HG02759 (cell line): Measurements from ENCODE around the gene BICD2.

Experiments
- ATAC-seq: cut with Tn5 transposase; IDR thresholded peaks from one replicate; pipeline ENCODE4 v1.9.1; 2021; ENCODE audit warnings: mild to moderate bottlenecking, moderate library complexity; ENCODE audit not compliant: unreplicated experiment

The BICD2 gene

DNA sequence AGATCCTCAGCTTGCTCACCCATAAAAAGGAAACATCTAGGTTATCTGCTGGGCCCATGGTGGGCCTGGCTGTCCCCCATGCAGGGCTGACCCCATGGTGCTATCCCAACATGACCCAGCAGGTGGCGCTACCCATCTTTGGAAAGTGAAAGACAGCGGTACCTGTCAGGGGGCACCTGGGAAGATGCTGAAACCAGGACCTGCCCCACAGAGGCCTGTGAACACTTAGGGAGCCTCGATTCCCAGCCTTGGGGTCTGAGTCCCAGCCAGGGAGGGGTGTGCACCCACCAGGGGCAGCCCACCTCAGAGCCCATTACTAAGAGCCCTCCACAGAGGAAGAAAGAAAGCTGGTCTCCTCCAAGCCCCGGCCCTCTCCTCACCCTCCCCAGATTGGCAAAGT lies 48.1 kb downstream of the BICD2 start:
- ATAC-seq, result peak; percentile 61

DNA sequence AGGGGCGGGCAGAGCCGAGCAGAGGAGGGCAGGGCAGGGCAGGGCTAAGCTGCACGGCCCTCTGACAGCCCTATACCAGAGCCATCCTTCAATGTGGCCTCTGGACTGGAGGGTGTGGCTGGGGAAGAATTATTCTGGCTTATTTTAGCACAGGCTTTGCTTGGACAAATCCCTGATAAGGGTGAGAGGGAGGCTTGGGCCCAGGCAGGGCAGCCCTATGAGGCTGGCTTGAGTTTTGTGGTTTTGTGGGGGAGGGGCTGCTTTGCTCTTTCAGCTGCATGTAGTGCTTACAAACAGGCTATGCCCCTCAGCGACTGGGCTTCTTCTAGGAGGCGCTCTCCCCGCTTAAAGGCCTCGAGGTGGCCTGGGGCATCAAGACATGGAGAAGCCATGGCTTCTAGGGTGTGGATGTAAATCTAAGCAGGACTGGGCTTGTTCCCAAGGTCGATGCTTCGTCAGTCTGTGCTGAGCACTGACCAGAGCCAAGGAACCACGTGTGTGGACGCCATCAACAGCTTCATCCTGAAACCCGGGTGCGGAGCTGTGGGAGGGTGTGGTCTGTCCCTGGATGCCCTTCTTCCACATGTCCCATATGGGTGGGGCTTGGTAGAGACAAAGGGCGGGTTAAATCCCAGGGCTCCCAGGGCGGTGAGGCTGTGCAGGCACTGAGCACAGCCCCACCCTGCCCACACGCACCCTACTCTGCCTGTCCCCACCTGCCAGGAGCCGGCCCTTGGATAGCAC lies 49.0 kb downstream of the BICD2 start:
- ATAC-seq, result no peak

DNA sequence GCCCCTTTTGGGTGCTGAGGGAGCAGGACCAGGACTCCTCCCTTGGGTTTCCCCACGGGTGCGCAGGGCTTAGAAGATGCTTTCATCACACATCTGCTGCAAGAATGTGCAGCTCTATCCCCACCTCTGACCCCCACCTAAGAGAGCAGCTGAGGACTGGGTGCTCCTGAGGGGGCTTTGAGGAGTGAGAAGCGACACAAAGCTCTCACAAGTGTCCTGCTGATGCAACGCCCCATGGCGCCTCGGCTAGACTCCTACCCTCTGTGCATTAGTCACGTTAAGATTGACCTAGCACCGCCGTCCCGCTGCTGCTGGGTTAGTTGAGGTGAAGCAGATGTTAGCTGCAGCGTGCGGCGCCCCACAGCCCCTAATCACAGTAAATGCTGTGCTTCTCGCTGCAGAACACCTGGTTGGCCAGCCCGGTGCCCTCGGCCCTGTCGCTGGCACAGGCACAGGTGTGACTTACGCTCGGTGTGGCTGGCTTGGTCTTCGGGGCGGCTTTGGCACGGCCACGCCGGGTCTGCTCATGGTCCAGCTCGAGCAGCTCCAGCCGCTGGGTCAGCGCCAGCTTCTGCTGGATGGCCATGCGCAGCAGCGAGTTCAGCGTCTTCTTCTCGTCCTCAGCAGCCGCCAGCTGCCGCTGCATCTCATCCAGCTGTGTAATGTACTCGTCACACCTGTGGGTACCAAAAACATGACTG lies 49.7 kb downstream of the BICD2 start:
- no peak for ATAC-seq

DNA sequence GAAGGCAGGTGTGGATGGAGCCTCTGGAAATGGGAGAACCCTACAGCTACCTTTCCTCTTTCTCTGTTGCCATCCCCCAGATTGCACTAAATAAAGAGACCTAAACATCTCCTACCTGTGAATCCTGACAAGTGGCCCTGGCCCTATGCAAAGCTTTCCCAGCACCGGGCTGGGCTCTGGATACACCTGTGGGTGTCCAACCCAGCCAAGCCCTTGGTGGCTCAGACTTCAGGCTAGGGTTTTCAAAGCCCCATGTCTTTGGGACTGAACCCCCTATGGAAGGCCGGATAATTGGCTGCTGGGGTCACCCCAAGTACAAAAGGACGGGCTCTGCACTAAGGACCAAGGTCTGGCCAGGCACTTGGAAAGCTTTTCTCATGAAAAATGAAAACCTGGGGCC lies 50.6 kb downstream of the BICD2 start:
- ATAC-seq, result no peak

DNA sequence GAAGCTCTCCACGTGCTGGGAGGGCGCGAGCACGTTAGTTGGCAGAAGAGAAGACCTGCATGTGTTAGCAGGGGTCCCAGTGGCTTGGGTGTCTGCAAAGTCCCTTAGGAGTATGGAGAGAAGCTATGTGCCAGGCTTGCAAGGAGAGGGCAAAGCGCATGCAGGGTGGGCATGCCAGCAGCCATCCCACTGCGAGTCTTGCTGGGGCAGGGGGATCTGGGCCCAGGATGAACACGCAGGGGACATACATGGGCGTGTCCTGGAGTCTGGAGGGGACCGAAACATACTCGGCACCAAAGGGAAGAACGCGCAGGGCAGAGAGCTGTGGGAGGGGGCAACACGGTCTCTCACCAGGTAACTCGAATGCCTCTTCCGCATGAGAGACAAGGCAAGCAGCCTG lies 51.1 kb downstream of the BICD2 start:
- no peak for ATAC-seq

DNA sequence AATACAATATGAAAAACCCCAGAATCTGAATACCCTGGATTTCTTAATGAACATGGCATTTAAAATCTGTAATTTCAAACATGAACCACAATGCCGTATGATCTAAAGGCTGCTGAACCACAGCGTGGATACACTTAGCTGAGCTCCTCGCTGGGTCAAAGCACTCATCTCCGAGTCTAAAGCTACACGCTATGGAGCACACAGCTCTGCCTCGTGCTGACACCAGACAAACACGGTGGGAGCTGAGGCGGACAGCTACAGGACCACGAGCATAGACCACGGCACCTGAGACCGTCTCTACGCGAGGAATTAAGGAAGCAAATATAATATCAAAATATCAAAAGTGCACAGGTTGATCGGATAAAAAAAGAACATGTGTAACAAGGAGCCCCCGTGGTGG lies 51.9 kb downstream of the BICD2 start:
- ATAC-seq, result no peak

DNA sequence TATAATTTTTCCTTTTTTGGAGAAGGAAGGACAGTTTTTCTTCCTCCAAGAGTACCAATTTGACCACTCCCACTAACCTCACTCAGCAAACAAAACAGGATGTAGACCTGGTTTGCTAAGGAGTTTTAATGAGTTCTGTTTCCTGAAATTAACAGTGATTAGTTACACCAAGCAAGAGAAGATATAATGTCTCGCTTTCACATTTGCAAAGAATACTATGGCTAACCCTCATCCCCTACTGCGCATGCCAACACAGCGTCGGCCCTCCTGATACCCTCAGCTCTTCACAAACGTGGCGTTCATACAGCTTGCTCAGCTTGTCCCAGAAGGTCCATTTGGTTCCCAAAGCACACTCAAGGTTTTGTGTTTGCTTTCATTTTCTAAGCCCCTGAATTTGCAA lies 52.8 kb downstream of the BICD2 start:
- ATAC-seq, result no peak

DNA sequence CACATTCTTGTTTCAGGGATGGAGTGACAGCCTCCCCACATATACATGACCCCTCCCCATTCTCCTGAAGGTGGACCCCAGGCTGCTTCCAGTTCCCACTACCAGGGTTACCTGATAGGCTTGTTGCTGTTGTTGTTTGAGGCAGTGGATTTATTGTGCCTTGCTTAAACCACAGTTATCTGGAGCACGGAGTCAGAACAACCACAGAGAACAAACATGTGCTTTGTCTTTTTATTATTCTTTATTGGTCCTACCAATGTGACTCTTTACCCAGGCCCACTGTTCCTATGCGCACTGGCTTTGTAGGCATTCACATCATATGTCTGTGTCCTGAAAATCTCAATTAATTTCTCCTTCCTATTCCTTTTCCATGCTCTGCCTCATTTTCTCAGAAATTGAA lies 53.5 kb downstream of the BICD2 start:
- ATAC-seq, result no peak

DNA sequence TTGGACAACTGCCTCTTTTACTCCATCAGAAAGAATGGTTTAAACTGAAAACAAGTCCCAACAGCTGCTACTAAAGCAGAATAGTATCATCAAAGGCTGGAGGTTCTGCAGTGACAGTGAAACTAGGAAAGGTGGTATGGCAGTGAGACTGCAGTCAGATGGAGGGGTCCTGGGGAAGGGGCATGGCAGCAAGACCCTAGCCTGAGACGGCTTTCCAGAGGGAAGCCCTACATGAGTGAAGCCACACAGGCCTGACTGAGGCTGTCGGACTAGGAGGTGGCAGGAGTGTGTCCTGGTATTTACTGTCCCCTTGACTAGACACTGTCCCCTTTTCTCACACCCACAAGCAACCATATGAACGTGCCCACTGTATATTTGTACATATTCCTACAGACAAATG lies 54.3 kb downstream of the BICD2 start:
- ATAC-seq, result no peak

DNA sequence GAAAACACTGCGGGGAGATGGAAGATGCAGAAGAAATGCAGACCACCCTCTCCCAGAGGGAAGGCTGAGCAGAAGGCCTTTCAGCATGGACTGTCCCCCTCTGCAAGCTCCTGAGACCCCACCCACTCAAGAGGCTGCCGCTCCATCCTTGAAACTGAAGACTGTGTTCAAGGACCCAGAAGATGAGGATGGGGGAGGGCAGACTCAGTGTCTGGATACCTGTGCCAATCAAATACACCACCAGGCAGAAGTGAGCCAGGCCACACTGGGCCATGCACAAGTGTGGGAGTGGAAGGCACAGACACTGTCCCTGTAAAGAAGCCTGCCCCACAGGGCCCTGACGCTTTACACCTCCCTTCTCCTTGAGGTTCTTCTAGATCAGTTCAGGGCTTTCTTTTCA lies 54.7 kb downstream of the BICD2 start:
- no peak for ATAC-seq

DNA sequence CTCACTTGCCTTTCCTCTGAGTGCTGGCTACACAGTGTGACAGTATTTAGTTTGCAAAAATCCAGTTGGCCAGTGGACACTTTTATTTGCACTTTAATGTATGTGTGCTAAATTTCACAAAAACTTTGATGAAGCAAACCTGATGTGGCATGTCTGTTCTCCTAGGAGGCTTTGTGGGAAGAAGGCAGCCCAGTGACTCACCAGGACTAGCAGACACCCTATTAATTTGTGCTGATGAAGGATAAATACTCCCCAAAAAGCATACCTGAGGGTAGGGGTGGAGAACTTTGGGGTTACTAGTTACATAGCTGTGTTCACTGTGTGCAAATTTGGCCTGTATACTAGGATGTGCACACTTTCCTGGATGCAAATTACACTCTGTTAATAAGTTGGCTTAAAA lies 55.4 kb downstream of the BICD2 start:
- ATAC-seq, result no peak

DNA sequence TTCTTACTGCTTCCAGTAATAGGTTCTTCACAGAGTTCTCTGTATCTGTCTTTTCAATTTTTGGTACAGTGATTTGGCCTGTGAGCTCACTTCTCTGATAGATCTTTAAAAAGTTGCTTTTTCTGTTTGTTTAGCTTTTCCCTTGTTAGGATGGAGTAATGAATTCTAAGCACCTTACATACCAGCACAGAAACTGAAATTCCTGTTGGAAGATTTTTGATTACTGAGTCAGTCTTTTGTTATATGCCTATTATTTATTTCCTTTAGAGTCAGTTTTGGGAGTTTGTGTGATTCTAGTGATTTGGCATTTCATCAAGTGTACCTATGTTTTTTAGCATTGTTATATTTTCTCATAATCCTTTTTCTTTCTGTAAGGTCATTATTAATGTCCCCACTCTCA lies 57.1 kb downstream of the BICD2 start:
- ATAC-seq, result no peak

DNA sequence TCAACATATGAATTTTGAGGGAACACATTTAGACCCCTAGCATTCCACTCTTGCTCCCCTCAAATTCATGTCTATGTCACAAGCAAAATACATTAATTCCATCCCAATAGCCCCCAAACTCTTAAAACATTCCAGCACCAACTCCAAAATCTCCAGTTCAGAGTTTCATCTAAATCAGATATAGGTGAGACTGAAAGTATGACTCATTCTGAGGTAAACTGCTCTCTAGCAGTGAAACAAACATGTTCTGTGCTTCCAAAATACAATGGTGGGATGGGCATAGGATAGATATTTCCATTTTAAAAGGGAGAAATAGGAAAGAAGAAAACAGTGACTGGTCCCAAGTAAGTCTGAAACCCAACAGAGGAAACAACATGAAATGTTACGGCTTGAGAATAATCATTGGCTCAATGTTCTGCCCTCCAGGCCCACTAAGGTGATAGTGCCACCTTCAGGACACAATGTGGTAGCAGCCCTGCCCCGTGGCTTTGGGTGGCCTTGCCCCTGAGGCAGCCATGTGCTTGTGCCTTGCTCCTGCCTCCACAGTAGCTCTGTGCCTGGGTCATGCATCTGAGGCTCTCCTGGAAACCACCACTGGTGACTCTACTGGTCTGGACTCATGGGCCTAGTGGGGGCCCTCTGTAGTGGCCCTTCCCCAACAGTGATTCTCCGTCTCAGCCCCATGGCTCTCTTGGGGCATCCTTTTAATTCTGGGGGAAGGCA lies 58.3 kb downstream of the BICD2 start:
- ATAC-seq, result no peak

DNA sequence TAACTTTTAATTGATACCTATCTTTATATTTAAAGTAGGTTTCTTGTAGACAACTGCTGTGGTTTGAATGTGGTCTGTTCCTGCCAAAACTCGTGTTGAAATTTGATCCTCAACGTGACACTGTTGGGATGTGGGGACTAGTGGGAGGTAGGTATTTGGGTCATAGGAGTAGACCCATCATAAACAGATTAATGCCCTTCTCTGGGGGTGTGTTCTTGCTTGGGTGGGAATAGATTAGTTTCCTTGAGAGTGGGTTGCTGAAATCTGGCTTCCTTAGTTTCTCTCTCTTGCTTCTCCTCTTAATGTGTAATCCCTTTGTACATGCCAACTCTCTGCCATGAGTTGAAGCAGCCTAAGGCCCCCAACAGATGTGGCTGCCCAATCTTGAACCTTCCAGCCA lies 60.1 kb downstream of the BICD2 start:
- ATAC-seq, result no peak

DNA sequence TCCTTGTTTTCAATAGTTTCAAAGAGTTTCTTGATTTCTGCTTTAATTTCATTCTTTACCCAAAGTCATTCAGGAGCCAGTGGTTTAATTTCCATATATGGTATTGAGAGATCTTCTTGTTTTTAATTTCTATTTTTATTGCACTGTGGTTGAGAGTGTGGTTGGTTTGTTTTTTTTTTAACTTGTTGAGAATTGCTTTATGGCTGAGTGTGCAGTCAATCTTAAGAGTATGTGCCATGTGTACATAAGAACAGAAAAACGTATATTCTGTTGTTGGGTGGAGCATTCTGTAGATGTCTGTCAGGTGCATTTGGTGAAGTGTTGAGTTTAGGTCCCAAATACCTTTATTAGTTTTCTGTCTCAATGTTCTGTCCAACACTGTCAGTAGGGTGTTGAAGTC lies 68.0 kb downstream of the BICD2 start:
- ATAC-seq, result no peak

DNA sequence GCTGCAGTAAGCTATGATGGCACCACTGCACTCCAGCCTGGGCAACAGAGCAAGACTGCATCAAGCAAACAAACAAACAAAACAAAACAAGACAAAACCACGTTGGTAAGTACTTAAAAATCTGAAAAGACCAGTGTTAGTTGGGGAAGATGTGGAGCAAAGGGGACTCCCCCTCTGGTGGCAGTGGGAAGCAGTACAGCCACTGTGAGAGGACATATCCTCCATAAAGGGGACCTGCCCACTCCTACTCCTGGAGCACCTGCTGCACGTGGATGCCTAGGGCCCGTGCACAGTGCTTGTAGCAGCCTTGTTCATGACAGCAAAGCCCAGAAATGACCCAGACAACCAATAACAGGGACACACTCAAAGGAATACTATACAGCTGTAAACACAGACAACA lies 77.7 kb downstream of the BICD2 start:
- no peak for ATAC-seq

DNA sequence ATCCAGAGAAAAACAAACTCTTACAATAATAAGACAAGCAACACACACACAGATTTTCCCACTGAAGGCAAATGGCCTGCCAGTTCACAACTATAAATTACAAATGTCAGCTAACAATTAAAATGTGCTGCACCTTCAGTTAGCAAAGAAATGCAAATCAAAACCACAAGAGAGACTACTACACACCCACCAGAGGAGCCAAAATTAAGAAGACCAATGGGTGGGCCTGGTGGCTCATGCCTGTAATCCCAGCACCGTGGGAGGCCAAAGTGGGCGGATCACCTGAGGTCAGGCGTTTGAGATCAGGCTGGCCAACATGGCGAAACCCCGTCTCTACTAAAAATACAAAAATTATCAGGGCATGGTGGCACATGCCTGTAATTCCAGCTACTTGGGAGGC lies 79.6 kb downstream of the BICD2 start:
- no peak for ATAC-seq

DNA sequence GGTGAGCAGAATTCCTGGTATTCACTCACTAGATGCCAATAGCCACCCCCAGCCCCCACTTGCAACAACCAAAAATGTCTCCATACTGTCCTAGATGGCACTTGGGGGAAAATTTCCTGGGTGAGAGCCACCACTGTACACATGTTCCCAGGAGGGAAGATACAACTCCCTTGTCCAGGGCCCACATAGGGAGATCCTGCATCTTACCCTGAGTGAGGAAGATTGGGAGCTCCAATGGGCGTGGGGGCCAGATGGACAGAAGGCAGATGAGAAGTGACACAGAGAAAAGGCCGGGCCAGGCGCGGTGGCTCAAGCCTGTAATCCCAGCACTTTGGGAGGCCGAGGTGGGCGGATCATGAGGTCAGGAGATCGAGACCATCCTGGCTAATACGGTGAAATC lies 82.4 kb downstream of the BICD2 start:
- ATAC-seq, result no peak

DNA sequence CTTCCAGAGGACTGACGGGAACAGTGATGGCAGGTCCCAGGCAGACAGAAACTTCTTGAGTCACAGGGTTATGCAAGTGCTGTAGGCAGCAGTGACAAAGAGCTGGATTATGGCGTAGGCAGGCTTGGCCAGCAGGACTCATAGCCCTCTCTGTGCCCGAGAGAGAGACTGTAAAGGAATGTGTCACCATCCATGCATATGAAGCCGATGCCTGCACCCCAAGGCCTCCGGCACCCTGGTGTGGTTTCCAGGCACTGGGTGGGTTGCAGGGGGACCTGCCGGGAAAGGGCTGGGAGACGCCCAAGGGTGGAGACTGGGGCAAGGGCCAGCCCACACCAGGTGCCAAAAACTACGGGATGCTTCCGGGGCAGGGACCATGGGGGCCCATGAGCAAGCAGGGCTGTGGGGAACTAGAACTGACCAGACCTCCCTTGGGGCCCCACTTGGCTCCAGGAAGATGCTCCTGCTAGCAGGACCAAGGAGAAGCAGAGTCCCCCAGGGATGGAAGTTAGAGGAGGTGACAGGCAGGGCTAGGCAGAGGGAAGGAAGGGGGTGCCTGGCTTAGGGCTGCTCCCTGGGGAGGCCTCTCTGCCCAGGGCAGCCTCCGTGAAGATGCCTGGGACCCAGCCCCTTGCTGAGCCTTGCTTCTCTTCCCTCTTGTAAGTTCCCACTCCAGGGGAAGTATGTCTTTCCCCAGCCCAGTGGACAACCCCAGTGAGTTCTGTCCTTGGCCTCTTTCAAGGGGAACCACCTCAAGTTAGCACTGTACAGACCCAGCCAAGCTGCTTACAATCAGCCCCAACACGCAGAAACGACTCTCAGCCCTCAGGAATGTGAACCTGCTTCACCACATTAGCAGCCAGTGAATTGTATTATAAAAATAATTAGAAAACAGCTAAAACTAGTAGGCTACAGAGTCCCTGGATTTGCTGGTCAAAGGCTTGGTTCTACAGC lies 84.2 kb downstream of the BICD2 start:
- ATAC-seq, result no peak

DNA sequence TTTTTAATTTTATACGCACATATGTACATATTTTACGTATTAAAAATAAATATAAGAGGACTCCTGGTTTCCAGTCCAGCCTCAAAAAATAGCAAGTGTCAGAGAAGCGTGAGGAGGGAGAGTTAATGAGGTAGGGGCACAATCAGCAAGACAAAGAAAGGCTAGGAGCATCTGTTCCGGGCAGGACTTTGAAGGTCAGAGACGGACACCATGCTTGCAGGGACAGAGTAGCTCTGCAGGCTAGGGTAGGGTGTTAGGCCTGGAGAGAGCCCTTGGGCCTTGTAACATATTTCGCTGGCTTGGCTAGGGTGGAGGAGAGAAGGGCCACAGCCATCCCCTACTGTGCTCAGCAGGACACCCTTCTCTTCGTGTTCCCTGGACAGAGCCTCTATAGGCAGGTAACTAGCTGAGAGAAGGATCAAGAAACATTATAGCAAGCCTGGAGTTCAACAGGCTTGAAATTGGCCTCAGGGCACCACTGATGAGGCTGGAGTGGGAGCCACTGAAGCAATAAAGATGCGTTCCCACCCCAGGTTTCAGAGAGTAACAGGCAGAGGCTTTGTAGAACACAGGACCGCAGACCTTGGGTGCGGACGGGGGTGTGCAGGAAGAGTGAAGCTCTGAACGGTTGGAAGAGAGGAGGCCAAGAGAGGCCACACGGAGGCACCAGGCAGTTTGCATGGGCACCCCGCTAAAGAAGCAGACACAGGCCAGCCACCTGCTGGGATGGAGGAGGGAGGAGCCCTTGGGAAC lies 85.0 kb downstream of the BICD2 start:
- no peak for ATAC-seq
